GM13977 (cell line): Measurements from ENCODE around the gene MLEC.

Experiments
- DNase-seq: peaks from one replicate; pipeline ENCODE4 v3.0.0; 2012; ENCODE audit warnings: low spot score
- CTCF ChIP-seq: IDR thresholded peaks from 2 replicates; pipeline ENCODE4 v1.5.1; 2012; ENCODE audit warnings: mild to moderate bottlenecking, control low read depth; ENCODE audit not compliant: insufficient read depth; ENCODE audit errors: extremely low read depth, missing control alignments
- in situ Hi-C: fragments of 300-500 bp; cut with MboI; formaldehyde crosslinking; loops from one replicate; pipeline ENCODE4 v1.12.0; 2022; ENCODE audit warnings: low sequenced_read_pairs, low pct_unique_long_range_greater_than_20kb, mixed read lengths, inconsistent platforms; ENCODE audit not compliant: unreplicated experiment

MLEC gene

GRCh38 chr12:120700886-120701285 is 13.9 kb downstream of the MLEC start:
- no peak for TF ChIP-seq CTCF
- in situ Hi-C loops = no loop called here

GRCh38 chr12:120702637-120703036 is 15.7 kb downstream of the MLEC start:
- no peak for DNase-seq
- in situ Hi-C loops = no loop called here
- TF ChIP-seq CTCF = no peak

More at GRCh38 chr12:120700886-120701285, 13.9 kb downstream of the MLEC start:
- no peak for DNase-seq

GRCh38 chr12:120703311-120703942 is 16.5 kb downstream of the MLEC start:
- in situ Hi-C loops = no loop called here
- no peak for DNase-seq
- TF ChIP-seq CTCF = no peak

GRCh38 chr12:120705618-120706017 is 18.7 kb downstream of the MLEC start:
- in situ Hi-C loops = no loop called here
- DNase-seq = no peak
- no peak for TF ChIP-seq CTCF

GRCh38 chr12:120706029-120706428 is 19.1 kb downstream of the MLEC start:
- TF ChIP-seq CTCF = no peak

GRCh38 chr12:120708651-120709050 is 21.7 kb downstream of the MLEC start:
- no peak for TF ChIP-seq CTCF
- in situ Hi-C loops = no loop called here
- no peak for DNase-seq

More at GRCh38 chr12:120706029-120706428, 19.1 kb downstream of the MLEC start:
- in situ Hi-C loops = no loop called here
- no peak for DNase-seq
